K562 treated with DMSO at 1 percent for 4 hours (cell line): ENCODE measurements around the gene SRRM5. TPM values are rescaled to one million over a fixed set of nuclear protein-coding genes. Genes with fewer than 3 reads are reported as not detected.

Experiments
- total RNA-seq: library from RNA; unstranded; fragments of 300-600 nt; gene quantifications from 2 replicates; pipeline ENCODE4 v1.2.3, GENCODE V29; 2022; ENCODE audit not compliant: insufficient read depth

The SRRM5 gene, protein sequence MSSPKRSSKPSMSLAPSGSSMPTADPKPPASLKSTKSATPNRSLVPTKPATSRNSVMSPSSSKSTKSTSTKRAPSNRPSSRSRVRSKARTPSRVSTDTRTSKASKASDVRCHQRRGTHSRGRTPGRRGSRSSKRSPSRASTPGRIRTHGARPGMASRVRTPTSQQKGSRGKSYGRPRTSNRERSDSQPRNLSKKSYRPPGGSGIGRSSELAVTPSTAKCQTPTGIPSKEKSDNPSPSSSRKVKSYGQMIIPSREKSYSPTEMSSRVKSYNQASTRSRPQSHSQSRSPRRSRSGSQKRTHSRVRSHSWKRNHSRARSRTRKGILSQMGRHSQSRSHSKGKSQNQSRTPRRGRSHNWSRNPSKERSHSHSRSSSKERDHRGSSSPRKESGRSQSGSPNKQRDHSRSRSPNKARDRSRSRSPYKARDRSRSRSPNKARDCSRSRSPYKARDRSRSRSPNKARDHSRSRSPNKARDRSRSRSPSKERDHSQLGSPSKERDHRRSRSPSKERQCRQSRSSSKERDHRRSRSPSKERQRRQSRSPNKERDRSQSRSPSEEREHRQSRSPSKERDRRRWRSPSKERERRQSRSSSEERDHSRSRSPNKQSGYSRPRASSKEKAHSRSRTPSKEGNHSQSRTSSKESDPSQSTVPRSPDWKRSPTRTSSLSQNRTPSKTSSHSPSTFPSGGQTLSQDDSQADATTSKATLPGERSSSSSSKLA
- total RNA-seq, result 0.67 TPM in 1 of 2 replicates, not detected in the other

GRCh38 chr19:43611788-43612187, at the start of gene SRRM5:
TSS of gene SRRM5 (plus strand) at chr19:43612088. CDS start at chr19:43612122, 34 bp downstream.

DNA sequence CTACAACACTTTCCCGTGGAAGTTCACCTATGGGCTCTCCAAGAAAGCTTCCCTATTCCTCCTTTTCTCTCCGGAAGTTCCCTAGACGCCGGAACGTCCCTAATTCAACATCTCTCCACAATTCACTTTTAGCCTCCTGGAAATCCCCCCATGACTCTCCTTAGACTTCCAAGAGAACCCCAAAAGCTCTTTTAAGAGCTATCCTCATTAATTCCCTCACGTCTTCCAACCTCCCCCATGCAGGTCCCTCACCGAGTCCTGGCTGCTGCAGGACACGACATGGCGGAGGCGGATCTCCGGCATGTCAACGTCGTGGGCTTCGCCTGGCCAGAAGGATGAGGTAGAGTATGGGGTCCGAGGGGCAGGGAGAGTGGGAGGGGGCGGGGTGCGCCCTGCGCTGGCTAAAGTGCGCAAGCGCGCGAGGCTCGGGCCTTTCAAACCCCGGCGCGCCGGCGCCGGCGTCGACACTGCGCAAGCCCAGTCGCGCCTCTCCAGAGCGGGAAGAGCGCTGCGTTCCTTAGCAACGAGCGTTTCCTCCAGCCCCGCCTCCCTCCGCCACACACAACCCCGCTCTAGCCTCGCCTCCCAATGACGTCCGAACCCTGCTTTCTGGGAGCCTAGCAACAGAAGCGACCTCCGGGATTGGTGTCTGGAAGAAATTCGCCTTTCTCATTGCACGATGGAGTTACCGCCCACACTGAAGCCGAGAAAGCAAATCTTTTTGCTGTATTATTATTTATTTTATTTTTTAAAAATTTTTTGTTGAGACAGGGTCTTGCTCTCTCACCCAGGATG, 36.5 kb upstream of the SRRM5 start, which contains the start of the genes PINLYP and XRCC1:
Gene PINLYP (plus strand): TSS at position 646 of the 795 bp plus-strand sequence. CDS start 1,391 bp downstream, outside the sequence.
Gene XRCC1 (minus strand): TSS at position 372 of the 795 bp plus-strand sequence. CDS start 69 bp downstream, at position 303.

DNA sequence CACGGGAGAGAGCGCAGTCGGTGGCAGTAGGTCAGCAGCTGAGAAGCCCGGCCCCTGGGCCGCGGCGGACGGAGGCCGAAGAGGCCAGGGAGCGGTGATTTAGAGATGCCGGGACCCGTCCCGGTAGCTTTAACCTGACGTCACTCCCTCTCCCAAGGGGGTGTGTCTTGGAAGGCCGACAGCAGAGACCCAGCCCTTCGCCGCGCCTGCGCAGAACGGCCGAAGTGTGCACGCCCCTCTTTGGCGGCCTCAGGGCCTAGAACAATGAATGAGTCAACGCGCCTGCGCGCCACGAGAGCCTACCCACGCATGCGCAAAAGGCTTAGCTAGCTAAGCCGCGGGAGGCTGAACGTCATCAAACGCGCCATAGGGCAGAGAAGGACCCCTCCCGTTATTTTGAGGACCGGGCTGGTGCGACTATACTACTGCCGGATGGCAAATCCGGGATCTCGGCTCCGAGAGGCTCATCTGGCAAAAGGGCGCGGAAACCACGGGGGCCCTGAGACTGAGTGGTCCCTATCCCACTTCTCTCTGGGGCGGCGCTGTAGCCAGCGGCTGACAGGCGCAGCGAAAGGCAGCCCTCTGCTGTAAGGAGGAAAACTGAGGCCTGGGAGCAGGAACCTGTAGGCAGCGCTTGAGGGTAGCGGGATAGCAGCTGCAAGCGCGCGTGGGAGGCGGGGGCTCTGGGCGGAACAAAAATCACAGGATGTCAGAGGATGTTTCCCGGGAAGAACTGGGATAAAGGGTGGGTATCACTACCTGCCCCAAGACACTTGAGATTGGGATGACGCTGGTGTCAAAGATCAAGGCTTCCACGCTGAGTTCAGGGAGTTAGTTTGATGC, 15.7 kb upstream of the SRRM5 start, which contains the start of the genes IRGQ and ZNF576:
Gene IRGQ (minus strand): TSS at position 136 of the 843 bp plus-strand sequence. CDS start 796 bp downstream, outside the sequence.
Gene ZNF576 (plus strand): TSS at position 597 of the 843 bp plus-strand sequence. CDS start 514 bp downstream, outside the sequence.

DNA sequence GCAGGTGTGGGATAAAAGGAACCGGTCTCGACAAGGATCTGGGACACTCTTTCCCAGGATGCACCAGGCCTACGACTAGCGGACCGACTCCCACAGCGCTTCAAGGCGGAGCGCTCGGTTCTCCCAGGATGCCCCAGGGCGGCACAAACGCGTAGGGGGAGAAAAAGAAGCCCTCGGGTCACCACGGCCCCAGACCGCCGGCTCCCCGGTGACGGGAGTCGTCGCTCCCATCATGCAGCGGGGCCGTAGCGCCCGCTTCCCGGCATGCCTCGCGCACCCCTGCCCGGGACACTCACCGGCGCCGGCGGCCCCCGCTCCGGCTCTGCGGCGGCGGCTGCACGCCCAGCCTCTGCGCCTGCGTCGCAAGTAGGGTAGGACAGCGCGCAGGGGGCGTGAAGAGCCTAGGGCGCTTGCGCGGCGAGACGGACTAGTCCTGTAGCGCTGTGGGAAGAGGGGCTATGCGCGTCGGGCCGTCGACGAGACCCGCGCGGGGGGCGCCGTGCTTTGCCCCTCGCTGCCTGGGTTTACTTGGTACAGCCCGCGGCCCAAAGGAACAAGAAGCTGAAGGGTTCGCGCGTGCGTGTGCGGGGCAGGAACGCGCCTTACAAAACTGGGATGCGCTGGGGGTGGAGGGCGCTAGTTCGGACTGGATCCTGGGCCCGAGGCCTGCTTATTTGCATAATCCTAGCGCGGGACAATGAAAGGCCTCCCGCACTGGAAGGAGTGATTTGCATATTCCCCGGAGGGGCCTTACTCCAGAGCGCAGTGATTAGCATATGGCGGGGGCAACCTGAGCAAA, 7.6 kb downstream of the SRRM5 start, which contains the start of gene ZNF428:
Gene ZNF428 (minus strand): TSS at position 368 of the 799 bp plus-strand sequence. CDS start 5,325 bp downstream, outside the sequence.

DNA sequence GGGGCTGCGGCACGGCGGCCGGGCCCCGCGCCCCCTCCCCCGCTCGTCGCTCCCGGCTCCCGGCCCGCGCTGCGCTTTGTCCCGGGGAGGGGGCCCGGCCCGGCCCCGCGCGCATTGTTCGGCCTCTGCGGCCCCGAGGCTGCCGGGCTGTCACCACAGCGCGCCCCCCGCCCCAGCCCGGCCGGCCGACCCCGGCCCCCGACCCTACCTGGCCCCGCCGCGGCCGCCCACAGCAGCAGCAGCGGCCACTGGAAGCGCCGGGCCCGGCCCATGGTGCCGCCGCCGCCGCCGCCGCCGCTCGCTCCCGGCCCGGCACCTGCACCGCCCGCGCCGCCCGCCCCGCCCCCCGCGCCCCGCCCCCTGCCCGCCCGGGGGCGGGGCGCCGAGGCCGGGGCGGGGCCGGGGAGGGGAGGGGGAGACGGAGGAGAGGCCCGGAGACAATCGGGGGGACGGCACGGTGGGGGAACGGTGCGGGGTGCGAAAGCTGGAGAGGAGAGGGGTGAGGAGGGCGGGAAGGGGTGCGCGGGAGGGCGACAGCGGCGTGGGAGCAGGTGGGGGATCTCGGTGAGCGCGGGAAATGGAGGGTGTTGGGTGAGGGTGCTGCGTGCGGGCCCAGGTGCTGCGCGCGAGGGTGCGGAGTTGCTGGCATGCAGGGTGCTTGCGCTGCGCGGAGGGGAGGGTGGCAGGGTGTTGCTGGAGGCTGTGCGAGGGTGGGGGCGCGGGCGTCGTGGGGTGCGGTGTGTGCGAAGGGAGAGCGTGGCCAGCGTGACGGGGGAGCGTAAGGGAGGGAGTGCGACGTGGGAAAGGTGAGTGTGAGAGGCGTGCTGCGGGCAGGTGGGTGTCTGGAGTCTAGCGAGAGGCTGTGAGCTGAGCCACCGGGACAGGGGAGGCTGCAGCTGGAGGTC, 27.9 kb downstream of the SRRM5 start, which contains the start of gene CADM4:
Gene CADM4 (minus strand): TSS at position 332 of the 905 bp plus-strand sequence. CDS start 60 bp downstream, at position 272.

Other genes starting within 250 kb of the SRRM5 start
- 0.76 and 1.6 TPM in 2 replicates for gene TEX101, start 197.2 kb upstream of the SRRM5 start, total RNA-seq
- 1.2 TPM in 1 of 2 replicates, not detected in the other for gene LYPD3, start 146.5 kb upstream of the SRRM5 start, total RNA-seq
- gene PHLDB3, start 107.3 kb upstream of the SRRM5 start, total RNA-seq, result 10.0 and 14.5 TPM in 2 replicates
- gene ETHE1, start 84.9 kb upstream of the SRRM5 start, total RNA-seq, result 18.3 and 26.5 TPM in 2 replicates
- gene ZNF575, start 78.9 kb upstream of the SRRM5 start, total RNA-seq, result 0.98 and 1.4 TPM in 2 replicates
- gene XRCC1, start 36.6 kb upstream of the SRRM5 start, total RNA-seq, result 47.9 and 49.2 TPM in 2 replicates
- 4.8 and 6.7 TPM in 2 replicates for gene PINLYP, start 36.3 kb upstream of the SRRM5 start, total RNA-seq
- gene IRGQ, start 16.0 kb upstream of the SRRM5 start, total RNA-seq, result 5.4 and 10.9 TPM in 2 replicates
- 6.1 and 6.6 TPM in 2 replicates for gene ZNF576, start 15.5 kb upstream of the SRRM5 start, total RNA-seq
- 51.8 and 54.5 TPM in 2 replicates for gene ZNF428, start 7.5 kb downstream of the SRRM5 start, total RNA-seq
- 2.9 and 4.4 TPM in 2 replicates for gene CADM4, start 27.8 kb downstream of the SRRM5 start, total RNA-seq
- gene PLAUR, start 58.1 kb downstream of the SRRM5 start, total RNA-seq, result 19.7 and 23.4 TPM in 2 replicates
- gene IRGC, start 104.0 kb downstream of the SRRM5 start, total RNA-seq, result not detected in 2 replicates
- gene SMG9, start 142.9 kb downstream of the SRRM5 start, total RNA-seq, result 22.3 and 34.0 TPM in 2 replicates
- gene KCNN4, start 168.9 kb downstream of the SRRM5 start, total RNA-seq, result 7.7 and 16.2 TPM in 2 replicates
- gene LYPD5, start 190.4 kb downstream of the SRRM5 start, total RNA-seq, result not detected in 2 replicates
- gene ZNF283, start 215.2 kb downstream of the SRRM5 start, total RNA-seq, result 4.4 and 9.7 TPM in 2 replicates